Islet precursor cell (in vitro differentiated cells): ENCODE results near the gene CAMSAP2.

Experiments
- DNase-seq: peaks from one replicate; pipeline ENCODE4 v3.0.0-alpha.2; 2018

The CAMSAP2 gene

DNA sequence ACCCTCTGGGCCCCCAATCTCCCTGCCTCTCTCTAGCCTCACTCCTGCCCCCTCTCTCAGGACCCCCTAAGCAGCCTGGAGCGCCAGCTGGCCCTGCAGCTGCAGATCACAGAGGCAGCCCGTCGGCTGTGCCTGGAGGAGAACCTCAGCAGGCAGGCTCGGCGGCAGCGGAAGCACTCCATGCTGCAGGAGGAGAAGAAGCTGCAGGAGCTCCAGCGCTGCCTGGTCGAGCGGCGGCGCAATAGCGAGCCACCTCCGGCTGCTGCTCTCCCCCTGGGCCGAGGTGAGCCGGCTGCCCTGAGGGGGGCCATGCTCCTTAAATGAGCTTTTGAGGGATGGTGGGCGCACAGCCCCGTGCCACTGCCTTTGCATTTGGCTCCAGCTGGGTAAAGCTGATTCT is 162.2 kb downstream of the CAMSAP2 start:
- DNase-seq, result no peak

DNA sequence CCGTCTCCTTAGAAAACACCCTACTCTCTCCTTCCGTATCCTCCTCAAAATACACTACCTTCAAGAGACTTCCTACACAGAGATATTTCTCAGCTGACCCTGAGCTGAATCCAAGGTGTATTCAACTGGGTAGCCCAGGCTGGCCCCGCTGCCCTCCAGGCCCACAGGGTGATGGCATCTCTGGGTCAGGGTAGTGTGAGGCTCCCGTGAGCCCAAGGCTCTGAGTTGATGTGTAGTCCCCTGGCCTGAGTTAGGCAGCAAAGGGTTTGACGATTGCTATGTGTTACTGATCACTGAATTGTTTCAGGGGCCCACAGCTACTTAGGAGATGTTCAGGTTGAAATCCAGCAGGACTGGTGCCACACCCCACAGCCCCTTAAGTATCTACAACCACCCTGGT is 162.7 kb downstream of the CAMSAP2 start:
- DNase-seq, result no peak

DNA sequence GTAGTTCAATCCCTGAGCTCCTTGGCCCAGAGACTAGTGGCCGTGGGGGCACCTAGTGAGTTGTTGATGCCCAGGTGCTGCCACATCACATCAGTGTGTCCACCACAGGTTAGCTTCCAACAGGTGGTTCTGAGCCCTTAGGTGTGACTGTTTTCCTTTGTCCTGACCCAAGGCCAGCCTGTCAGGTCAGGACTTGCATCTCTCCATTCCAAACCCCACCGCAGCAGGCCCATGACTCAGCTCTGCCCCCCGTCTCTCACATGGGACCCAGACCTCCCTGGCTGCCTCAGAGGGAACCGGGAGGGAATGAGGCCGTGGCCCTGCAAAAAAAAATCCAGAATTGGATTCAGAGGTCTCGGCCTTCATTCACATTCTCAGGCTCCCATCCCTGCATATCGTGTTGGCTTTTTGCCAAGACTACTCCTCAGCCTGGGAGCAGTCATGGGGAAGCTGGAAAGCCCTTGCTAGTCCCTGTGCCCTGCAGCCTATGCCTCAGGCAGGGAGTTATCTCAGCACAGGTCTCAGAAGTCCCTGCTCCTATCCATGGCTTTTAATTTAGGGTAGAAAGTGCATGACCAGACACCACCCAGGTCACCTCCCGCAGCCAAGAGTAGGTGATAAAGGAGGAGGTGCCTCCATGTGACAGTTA is 163.2 kb downstream of the CAMSAP2 start:
- DNase-seq, result no peak

DNA sequence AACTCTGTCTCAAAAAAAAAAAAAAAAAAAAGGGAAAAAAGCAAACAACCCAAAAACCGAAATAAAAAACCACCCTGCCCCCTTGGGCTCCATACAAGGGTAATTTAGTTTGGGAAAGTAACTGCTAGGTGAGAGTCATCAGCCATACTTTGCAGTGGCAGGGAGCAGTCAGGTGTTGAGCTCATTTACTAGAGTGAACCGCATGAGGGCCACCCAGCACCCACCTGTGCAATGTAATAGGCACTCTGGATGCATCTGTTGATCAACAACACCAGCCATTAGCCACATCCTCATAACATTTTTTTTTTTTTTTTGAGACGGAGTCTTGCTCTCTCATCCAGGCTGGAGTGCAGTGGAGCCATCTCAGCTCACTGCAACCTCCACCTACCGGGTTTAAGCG is 165.1 kb downstream of the CAMSAP2 start:
- DNase-seq, result no peak

DNA sequence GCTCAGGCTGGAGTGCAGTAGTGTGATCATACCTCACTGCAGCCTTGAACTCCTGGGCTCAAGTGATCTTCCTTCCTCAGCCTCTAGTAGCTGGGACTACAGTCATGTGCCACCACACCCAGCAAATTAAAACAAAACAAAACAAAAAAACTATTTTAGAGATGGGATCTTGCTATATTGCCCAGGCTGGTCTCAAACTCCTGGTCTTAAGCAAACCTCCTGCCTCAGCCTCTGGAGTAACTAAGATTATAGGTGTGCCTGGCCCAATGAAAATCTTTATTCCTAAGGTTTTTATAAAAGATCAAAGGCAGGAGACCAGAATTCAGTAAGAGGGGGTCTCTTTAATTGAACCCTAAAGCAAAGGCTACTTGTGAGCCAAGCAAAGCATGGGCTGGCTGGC is 166.1 kb downstream of the CAMSAP2 start:
- no peak for DNase-seq

DNA sequence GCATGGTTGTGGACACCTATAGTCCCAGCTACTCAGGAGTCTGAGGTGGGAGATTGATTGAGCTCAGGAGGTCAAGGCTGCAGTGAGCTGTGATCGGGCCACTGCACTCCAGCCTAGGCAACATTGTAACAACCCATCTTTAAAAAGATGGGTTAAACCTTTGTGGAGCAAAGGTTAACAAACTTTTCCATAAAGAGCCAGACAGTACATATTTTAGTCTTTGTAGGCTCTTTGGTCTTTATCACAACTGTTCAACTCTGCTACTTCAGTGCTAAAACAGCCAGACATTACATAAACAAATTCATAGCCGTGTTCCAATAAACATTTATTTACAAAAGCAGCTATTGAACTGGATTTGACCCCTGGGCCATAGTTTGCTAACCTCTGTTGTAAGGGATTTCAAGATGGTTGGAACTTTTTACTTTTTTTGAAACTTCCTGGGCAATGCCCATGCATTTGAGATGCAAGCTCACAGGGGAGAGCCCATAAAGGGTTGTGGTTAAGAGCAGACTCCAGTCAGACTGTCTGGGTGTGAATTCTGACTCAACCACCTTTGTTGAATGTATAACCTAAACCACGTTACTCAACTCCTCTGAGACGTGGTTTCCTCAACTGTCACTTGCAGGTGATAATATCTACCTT is 166.8 kb downstream of the CAMSAP2 start:
- no peak for DNase-seq

DNA sequence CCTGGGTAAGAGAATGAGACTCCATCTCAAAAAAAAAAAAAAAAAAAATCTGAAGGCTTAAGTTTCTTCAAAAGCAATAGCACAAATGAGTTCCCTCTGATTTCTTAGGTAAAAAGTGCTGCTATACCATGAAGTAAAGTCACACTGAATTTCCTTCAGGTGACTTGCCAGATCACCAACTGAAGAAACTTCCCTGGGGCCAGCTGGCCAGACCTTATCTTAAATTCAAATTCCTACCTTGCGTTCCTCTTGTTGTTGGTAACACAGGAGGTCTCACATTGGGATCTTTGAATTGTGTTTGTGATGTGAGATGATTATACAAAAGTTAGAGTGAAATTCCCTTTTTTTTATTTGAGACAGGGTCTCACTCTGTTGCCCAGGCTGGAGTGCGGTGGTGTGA is 167.8 kb downstream of the CAMSAP2 start:
- no peak for DNase-seq

DNA sequence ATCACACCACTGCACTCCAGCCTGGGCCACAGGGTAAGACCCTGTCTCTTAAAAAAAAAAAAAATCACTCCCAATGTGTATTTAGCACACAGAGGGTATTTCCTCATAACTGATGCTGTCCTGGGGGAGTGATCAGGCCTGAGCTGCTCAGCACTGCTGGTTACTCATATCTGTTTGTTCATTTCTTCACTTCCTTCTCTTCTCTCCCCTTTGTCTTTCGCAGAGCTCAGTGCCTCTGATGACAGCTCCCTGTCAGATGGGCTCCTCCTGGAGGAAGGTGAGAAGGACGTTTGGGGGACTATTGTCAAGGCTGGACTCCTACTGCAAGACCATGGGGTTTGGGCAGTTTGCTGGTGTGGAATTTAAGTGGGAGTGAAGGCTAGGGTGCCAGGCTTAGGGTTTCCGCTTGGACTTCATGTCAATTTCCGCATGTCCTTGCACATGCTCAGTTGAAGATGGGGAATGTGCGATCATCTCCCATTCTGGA is 169.0 kb downstream of the CAMSAP2 start:
- no peak for DNase-seq

DNA sequence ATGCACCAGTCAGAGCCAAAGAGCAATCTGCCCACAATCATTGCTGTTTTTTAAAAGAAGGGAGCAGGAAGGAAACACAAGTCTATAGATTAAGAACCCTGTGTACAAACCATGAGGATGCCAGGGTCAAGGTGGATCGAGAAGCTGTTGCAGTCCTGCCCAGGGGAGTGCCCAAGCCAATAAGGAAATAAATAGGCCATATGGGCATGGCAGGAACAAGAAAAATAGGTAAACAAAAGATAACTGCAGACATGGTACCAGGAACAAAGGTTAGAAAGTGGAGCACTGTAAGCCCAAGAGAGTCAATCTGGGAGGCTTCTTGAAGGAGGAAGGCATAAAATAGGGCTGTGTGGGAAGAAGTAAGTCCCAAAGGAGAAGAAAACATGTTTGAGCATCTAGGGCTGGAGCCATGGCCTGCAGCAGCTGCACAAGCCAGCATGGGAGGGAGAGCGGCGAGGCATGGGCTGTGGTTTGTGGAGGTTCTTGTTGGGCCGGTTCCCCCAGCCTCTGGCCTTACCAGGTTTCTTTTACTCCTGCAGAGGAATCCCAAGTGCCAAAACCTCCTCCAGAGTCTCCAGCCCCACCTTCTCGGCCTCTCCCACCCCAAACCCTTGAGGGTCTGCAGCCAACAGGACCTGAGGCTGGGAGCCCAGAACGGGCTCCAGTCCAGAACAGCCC is 169.6 kb downstream of the CAMSAP2 start:
- no peak for DNase-seq

DNA sequence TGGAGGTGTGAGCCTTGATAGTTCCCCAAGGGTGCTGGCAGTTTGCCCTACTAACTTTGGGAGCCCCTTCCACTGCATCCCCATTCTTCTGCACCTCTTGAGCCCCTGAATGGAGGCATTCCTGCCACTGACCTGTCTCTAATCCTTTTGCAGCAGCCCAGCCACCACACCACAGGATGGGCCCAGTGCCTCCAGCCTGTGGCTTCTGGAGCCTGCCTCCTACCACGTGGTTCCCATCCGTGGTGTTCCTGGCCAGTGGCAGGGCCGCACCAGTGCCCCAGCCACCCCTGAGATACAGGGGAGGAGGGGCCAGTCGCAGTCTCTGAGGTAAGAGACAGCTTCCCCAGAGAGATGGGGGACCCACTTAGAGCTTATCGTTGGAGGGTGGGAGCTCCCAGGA is 170.4 kb downstream of the CAMSAP2 start:
- no peak for DNase-seq

DNA sequence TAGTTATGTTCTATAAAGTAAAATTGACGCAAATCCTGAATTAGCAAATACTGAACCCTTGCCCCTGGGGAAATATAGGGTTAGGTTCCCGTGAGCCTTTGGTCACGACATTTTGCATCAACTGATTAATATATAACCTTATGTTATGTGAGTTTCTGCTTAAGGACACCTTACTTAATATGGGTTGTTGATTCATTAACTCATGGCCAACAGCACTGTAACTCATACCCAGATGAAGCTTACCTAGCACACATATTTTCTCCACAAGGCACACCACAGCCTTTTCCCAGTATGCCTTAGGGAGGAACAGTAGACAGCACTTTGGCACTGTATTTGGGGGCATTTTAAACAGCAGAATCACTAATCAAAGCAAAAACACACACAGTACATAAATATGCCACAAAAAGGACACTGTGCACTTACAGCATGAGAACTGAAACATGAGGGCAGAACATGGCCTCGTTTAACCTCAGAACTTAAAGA is 171.1 kb downstream of the CAMSAP2 start:
- no peak for DNase-seq
